ENCODE results near the gene PLCG2. TPM values are rescaled to one million over a fixed set of nuclear protein-coding genes. Genes with fewer than 3 reads are reported as not detected.

The PLCG2 gene
- 4.3 TPM for polyA plus RNA-seq (2013, experiment 1 of 2)
- 2.6 TPM for polyA plus RNA-seq (2013, experiment 2 of 2)

- WGBS, 2 experiments (ENCODE audit: insufficient coverage in 2 of 2): 1% methylated on average over 59 to 67 of the region's 78 CpGs
- no peaks in the 10 kb centered on the region for H3K36me3 ChIP-seq (ENCODE audit: control insufficient read depth, insufficient read depth, low read length)
Measured at GRCh38 chr16:81778861-81779535, at the start of gene PLCG2. Gene PLCG2, plus strand, starts transcription at chr16:81779291. Its CDS starts 6,699 bp downstream, at chr16:81785990.

GRCh38 chr16:81729451-81729850, 49.6 kb upstream of the PLCG2 start:
- no peaks in the 10 kb centered on the region for H3K9me3 ChIP-seq (ENCODE audit: control insufficient read depth, low read length)
- 72 to 78% methylated on average over 12 to 16 of the region's 16 CpGs for WGBS, 2 experiments (ENCODE audit: insufficient coverage in 2 of 2)

More at GRCh38 chr16:81778861-81779535, at the start of gene PLCG2:
- no peak within 1 kb of the TSS for H3K27ac ChIP-seq (ENCODE audit: low read depth, low read length, severe bottlenecking)
- H3K9me3 ChIP-seq (ENCODE audit: control insufficient read depth, low read length): no peaks in the 10 kb centered on the region
- H3K4me1 ChIP-seq (ENCODE audit: control insufficient read depth, insufficient read depth, low read length, poor library complexity, severe bottlenecking): no peaks in the 10 kb centered on the region
- H3K4me3 ChIP-seq (ENCODE audit: extremely low read depth, insufficient read depth, low read length, poor library complexity, severe bottlenecking): peak within 1 kb of the TSS; percentile 45

GRCh38 chr16:81730090-81731051, 48.7 kb upstream of the PLCG2 start:
- Histone ChIP-seq H3K27ac (ENCODE audit: low read depth, low read length, severe bottlenecking) (peak overlapping the region; percentile 49), H3K9me3 (ENCODE audit: control insufficient read depth, low read length) (no peaks in the 10 kb centered on the region), H3K36me3 (ENCODE audit: control insufficient read depth, insufficient read depth, low read length) (no peaks in the 10 kb centered on the region), H3K4me3 (ENCODE audit: extremely low read depth, insufficient read depth, low read length, poor library complexity, severe bottlenecking) (peak overlapping the region; percentile 14), H3K4me1 (ENCODE audit: control insufficient read depth, insufficient read depth, low read length, poor library complexity, severe bottlenecking) (peaks cover 17% of the 10 kb centered on the region)
- WGBS, 2 experiments (ENCODE audit: insufficient coverage in 2 of 2): 11 to 18% methylated on average over 21 to 31 of the region's 47 CpGs

More at GRCh38 chr16:81729451-81729850, 49.6 kb upstream of the PLCG2 start:
- Histone ChIP-seq H3K4me1 (ENCODE audit: control insufficient read depth, insufficient read depth, low read length, poor library complexity, severe bottlenecking) (peaks cover 17% of the 10 kb centered on the region), H3K4me3 (ENCODE audit: extremely low read depth, insufficient read depth, low read length, poor library complexity, severe bottlenecking) (no peak overlapping the region), H3K36me3 (ENCODE audit: control insufficient read depth, insufficient read depth, low read length) (no peaks in the 10 kb centered on the region), H3K27ac (ENCODE audit: low read depth, low read length, severe bottlenecking) (no peak overlapping the region)

- no peak overlapping the region for H3K4me3 ChIP-seq (ENCODE audit: extremely low read depth, insufficient read depth, low read length, poor library complexity, severe bottlenecking)
- H3K27ac ChIP-seq (ENCODE audit: low read depth, low read length, severe bottlenecking): peak overlapping the region; percentile 37
- no peaks in the 10 kb centered on the region for H3K9me3 ChIP-seq (ENCODE audit: control insufficient read depth, low read length)
- H3K4me1 ChIP-seq (ENCODE audit: control insufficient read depth, insufficient read depth, low read length, poor library complexity, severe bottlenecking): peaks cover 17% of the 10 kb centered on the region
- no peaks in the 10 kb centered on the region for H3K36me3 ChIP-seq (ENCODE audit: control insufficient read depth, insufficient read depth, low read length)
- 80 to 83% methylated on average over 7 to 8 of the region's 8 CpGs for WGBS, 2 experiments (ENCODE audit: insufficient coverage in 2 of 2)
Measured at GRCh38 chr16:81731649-81732048, 47.4 kb upstream of the PLCG2 start.

GRCh38 chr16:81732699-81733098, 46.4 kb upstream of the PLCG2 start:
- Histone ChIP-seq H3K4me1 (ENCODE audit: control insufficient read depth, insufficient read depth, low read length, poor library complexity, severe bottlenecking) (peaks cover 17% of the 10 kb centered on the region), H3K4me3 (ENCODE audit: extremely low read depth, insufficient read depth, low read length, poor library complexity, severe bottlenecking) (no peak overlapping the region), H3K9me3 (ENCODE audit: control insufficient read depth, low read length) (no peaks in the 10 kb centered on the region), H3K36me3 (ENCODE audit: control insufficient read depth, insufficient read depth, low read length) (no peaks in the 10 kb centered on the region), H3K27ac (ENCODE audit: low read depth, low read length, severe bottlenecking) (no peak overlapping the region)
- WGBS, 2 experiments (ENCODE audit: insufficient coverage in 2 of 2): 82% methylated on average over 1 of the region's 1 CpG; no CpG with 5 or more reads in 1 of the 2 experiments

- Histone ChIP-seq H3K36me3 (ENCODE audit: control insufficient read depth, insufficient read depth, low read length) (no peaks in the 10 kb centered on the region), H3K9me3 (ENCODE audit: control insufficient read depth, low read length) (no peaks in the 10 kb centered on the region), H3K27ac (ENCODE audit: low read depth, low read length, severe bottlenecking) (no peak overlapping the region), H3K4me1 (ENCODE audit: control insufficient read depth, insufficient read depth, low read length, poor library complexity, severe bottlenecking) (peaks cover 17% of the 10 kb centered on the region), H3K4me3 (ENCODE audit: extremely low read depth, insufficient read depth, low read length, poor library complexity, severe bottlenecking) (no peak overlapping the region)
- 67 to 91% methylated on average over 1 of the region's 1 CpG for WGBS, 2 experiments (ENCODE audit: insufficient coverage in 2 of 2)
Measured at GRCh38 chr16:81733295-81733694, 45.8 kb upstream of the PLCG2 start.

- Histone ChIP-seq H3K36me3 (ENCODE audit: control insufficient read depth, insufficient read depth, low read length) (no peaks in the 10 kb centered on the region), H3K4me3 (ENCODE audit: extremely low read depth, insufficient read depth, low read length, poor library complexity, severe bottlenecking) (no peak overlapping the region), H3K9me3 (ENCODE audit: control insufficient read depth, low read length) (no peaks in the 10 kb centered on the region), H3K4me1 (ENCODE audit: control insufficient read depth, insufficient read depth, low read length, poor library complexity, severe bottlenecking) (peaks cover 17% of the 10 kb centered on the region), H3K27ac (ENCODE audit: low read depth, low read length, severe bottlenecking) (no peak overlapping the region)
- WGBS, 2 experiments (ENCODE audit: insufficient coverage in 2 of 2): 95 to 100% methylated on average over 4 of the region's 6 CpGs
Measured at GRCh38 chr16:81734632-81735434, 44.3 kb upstream of the PLCG2 start.

- Histone ChIP-seq H3K27ac (ENCODE audit: low read depth, low read length, severe bottlenecking) (no peak overlapping the region), H3K4me3 (ENCODE audit: extremely low read depth, insufficient read depth, low read length, poor library complexity, severe bottlenecking) (no peak overlapping the region), H3K36me3 (ENCODE audit: control insufficient read depth, insufficient read depth, low read length) (no peaks in the 10 kb centered on the region), H3K9me3 (ENCODE audit: control insufficient read depth, low read length) (no peaks in the 10 kb centered on the region), H3K4me1 (ENCODE audit: control insufficient read depth, insufficient read depth, low read length, poor library complexity, severe bottlenecking) (no peaks in the 10 kb centered on the region)
- WGBS, 2 experiments (ENCODE audit: insufficient coverage in 2 of 2): 40 to 46% methylated on average over 19 to 22 of the region's 22 CpGs
Measured at GRCh38 chr16:81737885-81738536, 41.1 kb upstream of the PLCG2 start.

- WGBS, 2 experiments (ENCODE audit: insufficient coverage in 2 of 2): 82 to 89% methylated on average over 9 to 13 of the region's 18 CpGs
- no peak overlapping the region for H3K27ac ChIP-seq (ENCODE audit: low read depth, low read length, severe bottlenecking)
- no peaks in the 10 kb centered on the region for H3K36me3 ChIP-seq (ENCODE audit: control insufficient read depth, insufficient read depth, low read length)
Measured at GRCh38 chr16:81738783-81739496, 40.2 kb upstream of the PLCG2 start.

More at GRCh38 chr16:81738783-81739496, 40.2 kb upstream of the PLCG2 start:
- Histone ChIP-seq H3K9me3 (ENCODE audit: control insufficient read depth, low read length) (no peaks in the 10 kb centered on the region), H3K4me3 (ENCODE audit: extremely low read depth, insufficient read depth, low read length, poor library complexity, severe bottlenecking) (no peak overlapping the region), H3K4me1 (ENCODE audit: control insufficient read depth, insufficient read depth, low read length, poor library complexity, severe bottlenecking) (no peaks in the 10 kb centered on the region)

All from mesodermal cell (in vitro differentiated cells).